K562 (cell line): Measurements from ENCODE around the gene NECTIN4. TPM values are rescaled to one million over a fixed set of nuclear protein-coding genes. Genes with fewer than 3 reads are reported as not detected.

Source experiments
- ATAC-seq: fragments of 200-7000 bp; cut with Tn5 transposase; 3 replicates; pipeline ENCODE4 v1.9.1; 2020; ENCODE audit warnings: moderate library complexity
- BruUV-seq: library from RNA; stranded (reverse); fragments of 400-500 nt; replicated peaks from 2 replicates; lab custom pipeline; 2021; lab: Mats Ljungman, UMichigan
- CTCF ChIA-PET: fragments of 300-600 bp; formaldehyde crosslinking; extraction: SDS; loops from one replicate; lab custom pipeline; 2021; ENCODE audit warnings: low intra/inter-chr PET ratio; lab: Yijun Ruan, JAX
- POLR2A ChIA-PET: fragments of 300-600, 350-650 bp; sonication (Branson Sonifier 250); formaldehyde crosslinking; extraction: SDS; loops from one replicate; lab custom pipeline; 2021; ENCODE audit warnings: antibody characterized with exemption, inconsistent platforms; lab: Yijun Ruan, JAX
- DNase-seq, 4 experiments: peaks; one replicate each; pipeline versions ENCODE4 v3.0.0 to v3.0.0-alpha.2; 2011 to 2018; ENCODE audit warnings: low spot score in 3 of 4, mixed read lengths in 3 of 4; ENCODE audit errors: extremely low read depth in 1 of 4
- FAIRE-seq: peaks from 2 replicates; lab custom pipeline; 2011; peaks lifted over from hg19 to GRCh38; lab: Jason Lieb, UNC
- H2AFZ ChIP-seq: 2 replicates; pipeline ENCODE4 v1.6.0; 2011; ENCODE audit warnings: low read depth, low read length, control low read depth, inconsistent platforms
- H3K27ac ChIP-seq: fragments of 200-600 bp; 3 replicates; pipeline ENCODE4 v1.8.0; 2011; ENCODE audit warnings: low read depth, mild to moderate bottlenecking, control low read depth, inconsistent platforms, low read length, moderate library complexity, mixed read lengths; ENCODE audit errors: extremely low read depth
- H3K27me3 ChIP-seq, 2 experiments: fragments of 300-600 bp in 1 of 2; 2 replicates in 1 of 2; 3 replicates in 1 of 2; pipeline versions ENCODE4 v1.6.0 to v1.8.0; 2011; ENCODE audit warnings: inconsistent platforms in 2 of 2, low read length in 2 of 2, mild to moderate bottlenecking in 1 of 2, mixed read lengths in 1 of 2, moderate library complexity in 1 of 2; ENCODE audit not compliant: control insufficient read depth in 2 of 2, insufficient read depth in 2 of 2
- H3K36me3 ChIP-seq: fragments of 300-600 bp; 3 replicates; pipeline ENCODE4 v1.8.0; 2011; ENCODE audit warnings: mild to moderate bottlenecking, low read length, inconsistent platforms; ENCODE audit not compliant: control insufficient read depth, insufficient read depth
- H3K4me1 ChIP-seq, 2 experiments: fragments of 200-600 bp in 1 of 2; replicated peaks in 1 of 2; 2 replicates in 1 of 2; 3 replicates in 1 of 2; pipeline versions ENCODE4 v1.5.1 to v1.8.0; 2011; ENCODE audit warnings: inconsistent platforms in 2 of 2, low read length in 2 of 2, mild to moderate bottlenecking in 1 of 2, mixed read lengths in 1 of 2, moderate library complexity in 1 of 2; ENCODE audit not compliant: control insufficient read depth in 2 of 2, insufficient read depth in 2 of 2
- H3K4me2 ChIP-seq: 2 replicates; pipeline ENCODE4 v1.6.1; 2011; ENCODE audit warnings: low read length, control low read depth, inconsistent platforms, mixed read lengths; ENCODE audit not compliant: insufficient read depth
- H3K4me3 ChIP-seq: fragments of 200-600 bp; sonication (generic), shearing (Covaris generic); 2 replicates; pipeline ENCODE4 v1.5.1; 2016; ENCODE audit warnings: control low read depth, inconsistent platforms
- H3K79me2 ChIP-seq: fragments of 200-600 bp; 3 replicates; pipeline ENCODE4 v1.8.0; 2011; ENCODE audit warnings: low read length, inconsistent platforms; ENCODE audit not compliant: control insufficient read depth, insufficient read depth
- H3K9ac ChIP-seq, 2 experiments: 2 replicates each; pipeline versions ENCODE4 v1.6.0 to v1.6.1; 2011; ENCODE audit warnings: low read depth in 2 of 2, low read length in 2 of 2, control low read depth in 1 of 2, inconsistent platforms in 1 of 2, mild to moderate bottlenecking in 1 of 2, mixed read lengths in 1 of 2; ENCODE audit not compliant: insufficient read depth in 1 of 2
- H3K9me1 ChIP-seq: one replicate; pipeline ENCODE4 v1.6.0; 2011; ENCODE audit warnings: inconsistent platforms, mild to moderate bottlenecking, low read length, moderate library complexity; ENCODE audit not compliant: control insufficient read depth, insufficient read depth
- H3K9me3 ChIP-seq: replicated peaks from 2 replicates; pipeline ENCODE4 v1.5.1; 2011; ENCODE audit warnings: low read depth, low read length, inconsistent platforms; ENCODE audit not compliant: control insufficient read depth, insufficient read depth
- H4K20me1 ChIP-seq: replicated peaks from 2 replicates; pipeline ENCODE4 v1.6.1; 2011; ENCODE audit warnings: low read length, inconsistent platforms, mixed read lengths; ENCODE audit not compliant: control insufficient read depth, insufficient read depth
- ARID4B ChIP-seq: sonication (generic); formaldehyde crosslinking; IDR thresholded peaks from 2 replicates; pipeline ENCODE4 v1.8.0; 2022; ENCODE audit warnings: mild to moderate bottlenecking, missing genetic modification reagents
- ATF7 ChIP-seq: fragments of 450-650 bp; IDR thresholded peaks from 2 replicates; pipeline ENCODE4 v1.7.1; 2014; ENCODE audit warnings: mild to moderate bottlenecking, moderate library complexity
- CEBPG ChIP-seq, 3 experiments: fragments of 200-800 bp in 1 of 3; sonication (Bioruptor generic) in 1 of 3; sonication (generic) in 1 of 3; formaldehyde crosslinking in 1 of 3; IDR thresholded peaks in 2 of 3; conservative IDR thresholded peaks in 1 of 3; 2 replicates each; pipeline versions ENCODE4 v1.6.1 to v1.8.0; 2016 to 2022; ENCODE audit warnings: missing compliant biosample characterization in 2 of 3, missing genetic modification characterization in 2 of 3, mild to moderate bottlenecking in 1 of 3, missing genetic modification reagents in 1 of 3
- CHD4 ChIP-seq: fragments of 200-600 bp; sonication (generic); IDR thresholded peaks from 3 replicates; pipeline ENCODE4 v1.6.1; 2012; ENCODE audit warnings: low read depth, mild to moderate bottlenecking, mixed read lengths, low read length, inconsistent platforms; ENCODE audit not compliant: insufficient read depth, insufficient replicate concordance, poor library complexity, severe bottlenecking
- EWSR1 ChIP-seq: fragments of 450-650 bp; IDR thresholded peaks from 2 replicates; pipeline ENCODE4 v1.6.1; 2018; ENCODE audit warnings: borderline replicate concordance, mild to moderate bottlenecking, low read depth, moderate library complexity; ENCODE audit not compliant: partially characterized antibody
- FOXM1 ChIP-seq, 2 experiments: fragments of 450-650 bp in 1 of 2; sonication (generic) in 1 of 2; formaldehyde crosslinking in 1 of 2; IDR thresholded peaks; 2 replicates each; pipeline versions ENCODE4 v1.6.1 to v1.9.0; 2017 to 2022; ENCODE audit warnings: low read depth in 2 of 2, mild to moderate bottlenecking in 2 of 2, missing genetic modification reagents in 1 of 2, moderate library complexity in 1 of 2
- ILF3 ChIP-seq: fragments of 450-650 bp; IDR thresholded peaks from 2 replicates; pipeline ENCODE4 v1.6.1; 2018; ENCODE audit warnings: antibody characterized with exemption, mild to moderate bottlenecking, moderate library complexity, borderline replicate concordance
- MEF2A ChIP-seq: IDR thresholded peaks from 2 replicates; pipeline ENCODE4 v1.6.1; 2011; ENCODE audit warnings: low read depth, mild to moderate bottlenecking, low read length, moderate library complexity; ENCODE audit not compliant: control insufficient read depth
- SIN3A ChIP-seq, 2 experiments: fragments of 150-350 bp in 1 of 2; IDR thresholded peaks; 2 replicates each; pipeline ENCODE4 v1.6.1; 2011 to 2016; ENCODE audit warnings: borderline replicate concordance in 2 of 2, low read depth in 2 of 2, low read length in 2 of 2, mild to moderate bottlenecking in 2 of 2, moderate library complexity in 2 of 2; ENCODE audit not compliant: control insufficient read depth in 1 of 2
- TEAD1 ChIP-seq, 2 experiments: fragments of 450-650 bp in 1 of 2; sonication (generic) in 1 of 2; formaldehyde crosslinking; IDR thresholded peaks; 2 replicates each; pipeline versions ENCODE4 v1.4.0 to v1.8.0; 2020 to 2022; ENCODE audit warnings: mild to moderate bottlenecking in 2 of 2, missing genetic modification reagents in 1 of 2
- U2AF1 ChIP-seq: fragments of 200-400 bp; formaldehyde crosslinking; optimal IDR thresholded peaks from 2 replicates; pipeline ENCODE3; 2017; ENCODE audit warnings: mild to moderate bottlenecking, low read depth, low read length, moderate library complexity
- ZNF780A ChIP-seq: fragments of 250-450 bp; sonication (Bioruptor Pico); IDR thresholded peaks from 2 replicates; pipeline ENCODE4 v1.5.0; 2021; ENCODE audit warnings: mild to moderate bottlenecking
- WGBS: fragments of 100-300 bp; shearing (Covaris generic); methylation state at CpG from one replicate; pipeline ENCODE4 v1.1.6; 2016; ENCODE audit warnings: low coverage, mixed read lengths; ENCODE audit not compliant: insufficient coverage; ENCODE audit errors: missing lambda C conversion rate; 5-methylcytosine and 5-hydroxymethylcytosine counted together
- in situ Hi-C: fragments of 300-500 bp; cut with MboI; formaldehyde crosslinking; loops from 4 replicates; pipeline ENCODE4 v1.15.0; 2018; ENCODE audit warnings: inconsistent platforms, mixed read lengths
- intact Hi-C: fragments of 100-400 bp; cut with micrococcal nuclease; formaldehyde crosslinking; loops from 2 replicates; pipeline ENCODE4 v1.14.2; 2022
- polyA plus RNA-seq, 8 experiments: library from polyadenylated mRNA; depleted of rRNA in 4 of 8; stranded (reverse) in 5 of 8; unstranded in 3 of 8; fragments of >200 nt; fragmentation: Nextera tagmentation in 2 of 8; fragmentation: Illumina TruSeq in 1 of 8; extraction: Ambion mirVana in 2 of 8; extraction: Trizol in 1 of 8; gene quantifications; 2 replicates each; pipeline versions ENCODE4 v1.2.1 to v1.2.3, GENCODE V29; 2011 to 2014; ENCODE audit warnings: inconsistent platforms in 1 of 8, missing spikeins in 1 of 8
- total RNA-seq, 7 experiments: library from RNA; depleted of rRNA in 6 of 7; stranded (reverse); fragments of >200 nt in 6 of 7; fragmentation: Illumina TruSeq in 2 of 7; extraction: Trizol in 2 of 7; gene quantifications; 2 replicates each; pipeline versions ENCODE4 v1.2.1 to v1.2.3, GENCODE V29; 2011 to 2021; ENCODE audit warnings: low replicate concordance in 1 of 7
- TF ChIP-seq, protein P1 (sequence below): fragments of 250-450 bp; sonication (Bioruptor Pico); IDR thresholded peaks from 2 replicates; pipeline ENCODE4 v1.4.0; 2020

Gene NECTIN4
- total and polyA plus RNA-seq, 9 of the 15 experiments (the other 6 are each of a cell fraction or from before 2014, with no cell fraction given) = 0.01 to 0.09 TPM; not detected in 7

DNA sequence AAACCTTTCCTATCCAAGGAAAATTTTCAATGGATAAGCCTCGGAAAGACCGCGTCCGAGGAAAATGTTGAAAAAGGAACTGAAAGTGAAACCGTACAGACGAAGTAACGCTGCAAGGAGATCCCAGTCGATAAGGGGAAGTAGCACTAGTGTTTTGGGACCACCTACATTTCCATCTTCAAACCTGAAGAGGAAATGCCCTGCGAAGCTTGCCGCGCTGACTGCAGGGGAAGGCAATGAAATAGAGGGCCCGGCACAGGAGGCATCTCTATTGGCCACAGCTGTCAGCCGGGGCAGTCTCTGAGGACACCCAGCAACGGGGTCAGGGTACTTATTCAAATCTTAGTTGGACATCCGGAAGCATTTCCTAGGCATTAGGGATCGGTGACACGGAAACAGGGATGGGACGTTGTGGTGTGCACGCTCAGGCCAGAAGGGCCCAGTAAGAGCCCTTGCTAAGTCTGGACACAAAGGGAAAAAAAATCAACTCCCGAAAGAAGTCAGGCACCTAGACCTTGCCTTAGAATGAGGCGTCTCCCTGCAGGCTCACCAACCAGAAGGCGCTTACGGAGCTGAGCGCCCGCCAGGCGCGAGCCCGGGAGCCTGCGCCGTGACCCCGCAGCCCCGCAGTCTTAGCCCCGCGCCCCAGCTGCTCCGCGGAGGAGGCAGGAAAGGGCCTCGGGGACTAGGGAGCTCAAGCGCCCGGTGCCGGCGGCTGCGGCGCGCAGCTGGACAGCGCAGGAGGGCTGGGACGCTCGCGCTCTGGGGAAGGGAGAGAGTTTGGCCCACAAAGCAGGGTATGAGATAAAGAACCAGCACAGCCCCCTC, 44.2 kb downstream of the NECTIN4 start:
- Histone ChIP-seq H3K36me3 (peaks cover 32% of the 10 kb centered on the region), H3K79me2 (peaks cover 27% of the 10 kb centered on the region), H3K4me3 (peak overlapping the region; percentile 75), H3K4me2 (peak overlapping the region; percentile 95), H4K20me1 (no peaks in the 10 kb centered on the region), H3K9ac (peak overlapping the region; percentile 87 to 95), H3K27ac (peak overlapping the region; percentile 95), H3K27me3 (no peaks in the 10 kb centered on the region), H3K4me1 (peaks cover 10 to 12% of the 10 kb centered on the region in 2 experiments; a peak in 3 of 5 replicates), H2AFZ (peak overlapping the region; percentile 97), H3K9me3 (no peaks in the 10 kb centered on the region; the same call in 1 of the 2 replicates), H3K9me1 (no peaks in the 10 kb centered on the region)
- DNase-seq (peak; percentile 73 to 77 (median 74)), FAIRE-seq (peak; percentile 88), ATAC-seq (peak; percentile 77)
- intact Hi-C loops = loop anchor here (1.0 to 2.0 kb wide), 3 partner anchors 31 to 55 kb away; no protein-coding TSS in a partner anchor
- WGBS = under 1% methylated on average over 48 of the region's 48 CpGs
- CTCF ChIA-PET = no interaction called here
- in situ Hi-C loops = no loop called here
- POLR2A ChIA-PET = interaction anchor here (0.6 to 4.1 kb wide), 20 partner anchors 9 to 192 kb away, joined by 3 to 19 read pairs (median 5); partner anchors contain the start of genes ARHGAP30, DEDD, F11R and UFC1
- TSS peak; percentile 81 for BruUV-seq
- TF ChIP-seq ARID4B (CRISPR knock-in tag) (peak; percentile 61; the same call in 1 of the 2 replicates), U2AF1 (no peak), TEAD1 (CRISPR knock-in tag; IDR thresholded peaks at IDR 0.05) (no peak), CEBPG (CRISPR knock-in tag; IDR thresholded peaks at IDR 0.05) (no peak), CEBPG (tag; conservative IDR thresholded peaks at IDR 0.05 in 1 of 2, IDR thresholded peaks at IDR 0.05 in 1 of 2) (no peak), SIN3A (IDR thresholded peaks at IDR 0.05; ENCODE audit: borderline replicate concordance in 2 of 2, control insufficient read depth in 1 of 2, low read depth in 2 of 2, low read length in 2 of 2) (peak; percentile 4 to 8; a peak in 1 of 4 replicates), MEF2A (no peak), ILF3 (no peak), FOXM1 (IDR thresholded peaks at IDR 0.05; ENCODE audit: low read depth) (peak; percentile 51), FOXM1 (CRISPR knock-in tag; IDR thresholded peaks at IDR 0.05; ENCODE audit: low read depth) (no peak), EWSR1 (no peak), CHD4 (no peak), ATF7 (no peak), ZNF780A (CRISPR knock-in tag) (no peak)
- TF ChIP-seq, protein P1, sequence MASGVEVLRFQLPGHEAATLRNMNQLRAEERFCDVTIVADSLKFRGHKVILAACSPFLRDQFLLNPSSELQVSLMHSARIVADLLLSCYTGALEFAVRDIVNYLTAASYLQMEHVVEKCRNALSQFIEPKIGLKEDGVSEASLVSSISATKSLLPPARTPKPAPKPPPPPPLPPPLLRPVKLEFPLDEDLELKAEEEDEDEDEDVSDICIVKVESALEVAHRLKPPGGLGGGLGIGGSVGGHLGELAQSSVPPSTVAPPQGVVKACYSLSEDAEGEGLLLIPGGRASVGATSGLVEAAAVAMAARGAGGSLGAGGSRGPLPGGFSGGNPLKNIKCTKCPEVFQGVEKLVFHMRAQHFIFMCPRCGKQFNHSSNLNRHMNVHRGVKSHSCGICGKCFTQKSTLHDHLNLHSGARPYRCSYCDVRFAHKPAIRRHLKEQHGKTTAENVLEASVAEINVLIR (CRISPR knock-in tag) = no peak
